ENCODE measurements around the gene CUBN.

Gene CUBN

GRCh38 chr10:16916496-16916895 is 213.1 kb downstream of the CUBN start:
- DNase-seq (ENCODE audit: low read depth in 2 of 2): no peak

- no peak for DNase-seq (ENCODE audit: low read depth in 2 of 2)
These were observed 214.3 kb downstream of the CUBN start for GRCh38 chr10:16915300-16915699.

GRCh38 chr10:16913266-16913665 is 216.3 kb downstream of the CUBN start:
- DNase-seq (ENCODE audit: low read depth in 2 of 2): no peak

GRCh38 chr10:16910793-16911164 is 218.8 kb downstream of the CUBN start:
- no peak for DNase-seq (ENCODE audit: low read depth in 2 of 2)

GRCh38 chr10:16909961-16910792 is 219.4 kb downstream of the CUBN start:
- DNase-seq (ENCODE audit: low read depth in 2 of 2): no peak

GRCh38 chr10:16909271-16909767 is 220.3 kb downstream of the CUBN start:
- no peak for DNase-seq (ENCODE audit: low read depth in 2 of 2)

DNA sequence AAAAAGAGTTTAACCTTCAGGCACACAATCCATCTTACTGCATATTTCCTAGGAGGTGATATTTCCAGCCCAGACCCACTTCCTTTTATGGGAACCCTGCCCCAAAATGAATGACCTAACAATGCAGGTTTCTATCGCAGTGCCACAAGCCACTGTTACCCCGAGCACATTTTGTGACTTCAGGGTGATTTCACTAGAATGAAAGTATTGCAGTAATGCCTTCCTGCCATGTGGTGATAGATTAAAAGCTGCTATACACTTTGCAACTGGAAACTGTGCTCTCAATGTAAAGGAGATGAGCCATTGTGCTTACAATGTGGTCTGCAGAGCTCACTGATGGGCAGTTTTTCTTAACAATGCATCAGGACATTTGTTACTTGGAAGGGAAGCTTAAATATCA is 221.9 kb downstream of the CUBN start:
- no peak for DNase-seq (ENCODE audit: low read depth in 2 of 2)

DNA sequence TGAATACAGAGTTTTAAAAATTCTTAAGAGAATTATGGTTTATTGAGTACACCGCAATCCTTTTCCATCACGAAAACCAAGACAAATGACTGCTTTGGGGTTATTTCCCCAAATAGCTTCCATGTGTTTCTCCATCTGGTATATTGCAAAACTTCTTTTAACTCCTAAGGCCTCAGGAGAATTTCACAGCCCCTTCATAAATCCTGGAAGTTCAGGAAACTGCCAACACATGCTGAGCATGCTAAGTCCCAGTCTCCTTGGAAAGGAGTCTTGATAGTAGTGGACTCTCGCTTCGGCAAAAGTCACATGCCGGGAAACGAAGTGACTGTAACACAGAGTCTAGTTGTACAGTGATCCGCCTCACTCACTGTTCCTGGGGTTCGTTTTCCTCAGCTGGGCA is 224.3 kb downstream of the CUBN start:
- DNase-seq (ENCODE audit: low read depth in 2 of 2): no peak

- DNase-seq (ENCODE audit: low read depth in 2 of 2): no peak
These were observed 225.0 kb downstream of the CUBN start for GRCh38 chr10:16904639-16905061.

DNA sequence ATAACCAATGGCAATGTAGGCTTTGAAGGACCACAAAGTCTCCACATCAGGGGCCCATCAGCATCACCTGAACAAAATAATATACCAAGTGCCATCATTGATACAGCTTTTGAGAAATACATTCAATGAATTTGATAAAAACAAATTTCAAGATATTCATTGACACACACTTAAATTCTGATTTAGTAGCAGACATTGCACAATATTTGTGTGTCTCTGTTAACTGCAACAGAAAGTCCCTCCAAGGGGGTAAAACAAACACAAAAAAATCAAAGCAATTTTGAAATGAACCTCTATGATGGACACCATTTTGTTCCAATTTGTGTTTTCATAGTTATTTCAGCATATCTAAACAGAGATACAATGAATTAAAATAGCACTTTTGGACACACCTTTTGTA is 225.6 kb downstream of the CUBN start:
- DNase-seq (ENCODE audit: low read depth in 2 of 2): no peak

GRCh38 chr10:16902606-16903005 is 227.0 kb downstream of the CUBN start:
- DNase-seq (ENCODE audit: low read depth in 2 of 2): no peak

DNA sequence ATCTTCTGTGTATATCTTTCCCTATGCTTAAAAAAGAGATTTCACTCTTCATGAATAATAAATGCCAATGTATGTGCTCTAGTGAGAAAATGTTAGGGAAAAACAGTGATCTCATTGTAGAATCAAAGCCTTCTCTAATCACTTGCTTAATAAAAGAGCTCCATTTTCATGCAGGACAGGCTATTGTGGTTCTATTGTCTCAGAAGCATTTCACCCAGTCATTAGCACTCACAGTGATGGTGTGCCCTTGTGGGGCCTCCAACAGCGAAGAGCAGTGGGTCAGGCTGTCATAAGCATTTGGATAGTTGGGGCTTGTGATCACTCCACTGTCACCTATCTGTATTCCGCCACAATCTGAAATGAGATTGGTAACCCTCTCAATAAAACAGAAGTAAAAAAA is 228.5 kb downstream of the CUBN start:
- no peak for DNase-seq (ENCODE audit: low read depth in 2 of 2)

- DNase-seq (ENCODE audit: low read depth in 2 of 2): no peak
These were observed 232.6 kb downstream of the CUBN start for GRCh38 chr10:16896993-16897392.

DNA sequence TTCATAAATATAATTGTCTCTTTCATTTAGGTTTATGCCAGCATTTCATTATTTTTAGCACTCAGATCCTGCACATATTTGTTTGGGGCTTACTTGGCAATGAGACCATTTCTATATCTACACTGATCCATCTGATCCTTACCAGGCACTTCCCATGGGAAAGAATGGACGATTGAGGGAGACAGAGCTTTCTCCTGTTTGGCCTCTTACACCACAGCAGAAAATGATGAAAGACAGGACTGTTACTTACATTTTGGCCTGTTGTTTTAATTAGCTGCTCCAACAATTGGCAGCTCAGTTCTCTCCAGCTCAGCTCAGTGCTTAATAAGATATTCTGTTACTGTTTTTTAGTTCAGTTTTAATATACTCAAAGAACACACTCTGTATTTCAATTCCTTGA is 234.8 kb downstream of the CUBN start:
- DNase-seq (ENCODE audit: low read depth in 2 of 2): no peak

DNA sequence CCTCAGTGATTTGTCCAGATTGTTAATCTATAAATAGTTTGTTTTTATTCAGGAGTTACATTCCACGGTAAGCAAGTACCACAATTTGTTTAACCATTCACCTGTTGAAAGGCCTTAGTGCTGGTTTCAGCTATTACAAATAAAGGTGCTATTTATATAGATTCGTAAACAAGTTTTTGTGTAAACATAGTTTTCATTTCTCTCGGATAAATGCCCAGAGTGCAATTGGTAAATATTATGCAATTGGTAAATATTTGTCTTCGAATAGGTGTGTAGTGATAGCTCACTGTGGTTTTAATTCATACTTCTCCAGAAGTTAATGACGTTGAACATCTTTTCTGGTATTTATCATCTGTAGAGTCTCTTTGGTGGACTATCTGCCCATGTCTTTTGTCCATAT is 235.9 kb downstream of the CUBN start:
- no peak for DNase-seq (ENCODE audit: low read depth in 2 of 2)

DNA sequence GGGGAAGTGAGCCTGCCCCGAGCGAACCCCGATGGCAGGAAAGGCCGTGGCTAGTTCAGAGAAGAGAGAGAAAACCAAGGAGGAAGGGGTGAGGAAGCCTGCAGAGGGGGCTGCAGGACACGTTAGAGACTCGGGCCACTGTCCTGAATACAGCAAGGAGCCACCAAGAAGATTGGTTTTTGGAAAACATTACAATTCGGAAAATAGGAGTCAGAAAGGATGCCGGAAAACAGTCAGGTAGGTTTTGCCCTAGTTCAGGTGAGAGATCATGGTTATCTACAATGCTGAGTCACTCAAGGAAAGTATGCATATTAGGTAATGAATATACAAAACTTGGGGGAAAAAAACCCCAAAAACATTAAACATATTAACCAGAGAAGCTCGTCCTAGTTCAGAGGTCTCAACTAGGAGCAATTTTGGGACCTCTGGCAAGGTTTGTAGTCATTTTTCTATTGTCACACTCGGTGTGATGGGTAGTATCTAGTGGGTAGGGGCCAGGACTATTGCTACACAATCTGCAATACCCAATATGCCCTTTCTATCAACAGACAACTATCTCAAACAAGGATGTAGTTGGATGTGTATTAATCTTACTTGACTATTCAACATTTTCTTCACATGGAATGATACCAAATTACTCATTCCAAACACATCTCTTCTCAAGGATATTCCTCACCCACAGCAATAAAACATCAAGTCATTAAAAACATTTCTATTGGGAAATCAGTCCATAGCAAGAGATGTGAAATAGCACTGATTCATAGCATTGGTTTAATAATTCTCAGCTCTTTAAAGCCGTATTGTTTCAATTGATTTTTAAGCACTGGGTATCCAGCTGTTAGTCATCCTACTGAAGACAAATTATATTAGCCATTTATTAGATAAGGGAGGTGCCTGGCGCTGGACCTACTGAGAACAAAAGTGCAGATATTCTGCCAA is 238.0 kb downstream of the CUBN start:
- peak; percentile 15 to 31 for DNase-seq (ENCODE audit: low read depth in 2 of 2)

DNA sequence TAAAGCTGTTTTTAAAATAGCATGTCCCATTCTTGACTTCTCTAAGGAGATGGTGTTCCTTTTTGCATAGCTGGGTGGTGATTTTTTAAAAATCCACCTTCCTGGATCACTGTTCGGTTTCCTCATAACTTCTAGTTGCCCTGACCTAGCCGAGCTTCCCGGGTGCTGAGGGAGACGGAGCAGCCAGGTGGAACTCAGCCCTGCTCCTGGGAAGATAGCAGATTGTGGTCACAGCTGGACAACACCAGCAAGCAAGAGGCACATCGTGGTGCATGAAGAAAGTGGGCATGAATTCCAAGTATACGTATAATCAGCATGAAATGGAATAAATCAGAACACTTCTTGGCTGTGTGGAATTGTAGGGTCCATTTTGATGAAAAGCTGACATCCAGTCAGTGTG is 238.9 kb downstream of the CUBN start:
- no peak for DNase-seq (ENCODE audit: low read depth in 2 of 2)

DNA sequence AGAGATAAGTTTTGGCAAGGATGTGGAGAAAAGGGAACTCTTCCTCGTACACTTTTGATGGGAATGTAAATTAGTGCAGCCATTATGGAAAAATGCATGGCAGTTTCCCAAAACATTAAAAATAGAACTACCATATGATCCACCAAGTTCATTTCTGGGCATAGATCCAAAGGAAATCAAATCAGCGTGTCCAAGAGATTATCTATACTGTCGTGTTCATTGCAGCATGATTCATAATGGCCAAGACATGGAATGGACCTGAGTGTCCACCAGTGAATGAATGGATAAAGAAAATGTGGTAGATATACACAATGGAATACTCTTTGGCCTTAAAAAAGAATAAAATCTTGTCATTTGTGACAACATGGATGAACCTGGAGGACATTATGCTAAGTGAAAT is 242.0 kb downstream of the CUBN start:
- DNase-seq (ENCODE audit: low read depth in 2 of 2): no peak

- DNase-seq (ENCODE audit: low read depth in 2 of 2): no peak
These were observed 243.6 kb downstream of the CUBN start for GRCh38 chr10:16886031-16886430.

GRCh38 chr10:16884497-16884896 is 245.1 kb downstream of the CUBN start:
- DNase-seq (ENCODE audit: low read depth in 2 of 2): no peak

DNA sequence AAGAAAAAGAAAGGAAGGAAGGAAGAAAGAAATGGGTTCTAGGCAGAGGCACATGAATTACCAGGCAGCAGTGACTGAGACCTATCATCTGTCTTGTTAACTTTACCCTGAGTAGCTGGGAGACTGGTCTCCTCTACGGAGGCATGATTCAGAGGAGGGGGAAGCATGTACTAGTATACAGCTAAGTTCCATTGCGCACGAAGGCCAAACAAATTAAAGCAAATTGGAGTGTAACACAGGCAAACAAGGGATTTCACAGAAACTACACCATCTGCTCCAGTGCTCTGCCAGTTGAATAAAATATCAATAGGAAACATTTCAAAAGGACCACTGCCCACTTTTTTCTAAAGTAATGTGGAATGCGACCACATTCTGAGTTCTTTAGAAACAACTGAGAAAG is 246.5 kb downstream of the CUBN start:
- no peak for DNase-seq (ENCODE audit: low read depth in 2 of 2)

GRCh38 chr10:16870331-16870730 is 259.3 kb downstream of the CUBN start:
- no peak for DNase-seq (ENCODE audit: low read depth in 2 of 2)

- no peak for DNase-seq (ENCODE audit: low read depth in 2 of 2)
These were observed 261.6 kb downstream of the CUBN start for GRCh38 chr10:16867990-16868389.

Data from stimulated activated CD4-positive, alpha-beta T cell treated with anti-CD3 and anti-CD28 coated beads, Interleukin-12 subunit alpha, Interleukin-12 subunit beta, amount 100 ng/mL, for 24 hours (primary cell).